NCI-H748 (cell line): ENCODE data around the gene TMEM233.
"Not testable (repeated sequence)": the region's sequence is repeated elsewhere in the genome, so short reads cannot be mapped to it uniquely, and the experiment has no call there.

Experiments used
- DNase-seq: peaks from one replicate; lab custom pipeline; 2025; ENCODE audit not compliant: unreplicated experiment; lab: John Stamatoyannopoulos, UW

The TMEM233 gene

DNA sequence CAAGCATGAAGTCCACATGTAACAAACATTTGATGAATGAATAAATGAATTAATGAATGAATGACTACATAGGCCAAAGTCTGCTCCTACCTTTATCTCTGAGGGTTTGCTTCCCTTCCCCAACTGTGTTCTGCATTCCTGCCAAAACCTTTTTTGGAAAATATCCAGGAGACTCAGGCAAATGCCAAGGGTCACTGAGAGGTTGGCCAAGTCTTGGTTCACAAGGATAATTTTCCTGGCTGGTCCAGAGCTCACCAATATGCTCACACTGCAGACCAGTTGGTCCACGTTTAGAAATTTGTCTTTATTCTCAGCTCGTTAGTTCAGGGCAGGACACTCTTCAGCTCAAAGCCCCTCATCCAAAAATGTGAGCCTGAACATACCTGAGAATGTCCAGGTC, 10.2 kb downstream of the TMEM233 start:
- DNase-seq: no peak

DNA sequence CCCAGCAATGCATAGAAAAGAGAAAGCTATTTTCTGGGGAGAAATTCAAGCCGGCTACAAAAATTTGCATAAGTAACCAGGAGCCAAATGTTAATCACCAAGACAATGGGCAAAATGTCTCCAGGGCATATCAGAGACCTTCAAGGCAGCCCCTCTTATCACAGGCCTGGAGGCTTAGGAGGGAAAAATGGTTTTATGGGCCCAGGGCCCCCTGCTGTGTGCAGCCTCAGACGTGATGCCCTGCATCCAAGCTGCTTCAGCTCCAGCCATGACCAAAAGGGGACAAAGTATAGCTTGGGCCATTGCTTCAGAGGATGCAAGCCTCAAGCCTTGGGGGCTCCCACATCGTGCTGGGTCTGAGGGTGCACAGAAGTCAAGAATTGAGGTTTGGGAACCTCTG, 15.8 kb downstream of the TMEM233 start:
- no peak for DNase-seq

DNA sequence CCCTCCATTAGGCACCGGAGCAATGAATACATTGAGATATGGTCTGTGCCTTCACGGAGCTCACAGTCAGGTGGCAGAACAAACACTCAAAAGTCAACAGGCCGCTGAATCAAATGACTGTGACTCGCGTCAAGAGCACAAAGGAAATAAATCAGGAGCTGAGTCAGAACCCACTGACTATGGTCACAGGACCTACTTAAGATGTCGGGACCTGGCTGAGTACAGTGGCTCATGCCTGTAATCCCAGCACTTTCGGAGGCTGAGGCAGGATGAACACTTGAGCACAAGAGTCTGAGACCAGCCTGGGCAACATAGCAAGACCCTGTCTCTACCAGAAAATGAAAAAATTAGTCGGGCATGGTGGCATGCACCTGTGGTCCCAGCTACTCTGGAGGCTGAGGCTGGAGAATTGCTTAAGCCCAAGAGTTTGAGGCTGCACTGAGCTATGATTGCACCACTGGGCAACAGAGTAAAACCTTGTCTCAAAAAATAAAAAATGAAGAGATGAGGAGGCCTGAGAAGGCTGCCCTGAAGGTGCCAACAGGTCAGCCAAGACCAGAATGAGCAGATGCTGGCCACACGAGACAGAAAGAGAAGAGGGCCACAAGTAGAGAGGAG, 19.9 kb downstream of the TMEM233 start:
- peak; percentile 40 for DNase-seq

DNA sequence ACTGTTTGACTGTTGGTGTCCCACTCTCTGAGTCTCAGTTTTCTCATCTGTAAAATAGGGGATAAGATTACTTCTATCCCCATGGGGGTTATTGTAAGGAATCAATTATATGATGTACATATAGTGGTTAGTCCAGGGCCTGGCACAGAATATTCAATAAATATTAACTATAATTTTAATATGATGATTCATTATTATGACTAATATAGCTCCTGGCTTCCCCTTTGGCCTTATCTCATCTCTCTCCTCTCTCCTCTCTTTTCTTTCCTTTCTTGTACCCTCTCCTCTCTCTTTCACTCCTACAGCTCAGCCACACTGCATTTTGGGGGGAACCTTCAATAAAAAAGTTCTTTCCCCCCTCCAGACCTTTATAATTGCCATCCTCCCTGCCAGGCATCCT, 21.1 kb downstream of the TMEM233 start:
- no peak for DNase-seq

DNA sequence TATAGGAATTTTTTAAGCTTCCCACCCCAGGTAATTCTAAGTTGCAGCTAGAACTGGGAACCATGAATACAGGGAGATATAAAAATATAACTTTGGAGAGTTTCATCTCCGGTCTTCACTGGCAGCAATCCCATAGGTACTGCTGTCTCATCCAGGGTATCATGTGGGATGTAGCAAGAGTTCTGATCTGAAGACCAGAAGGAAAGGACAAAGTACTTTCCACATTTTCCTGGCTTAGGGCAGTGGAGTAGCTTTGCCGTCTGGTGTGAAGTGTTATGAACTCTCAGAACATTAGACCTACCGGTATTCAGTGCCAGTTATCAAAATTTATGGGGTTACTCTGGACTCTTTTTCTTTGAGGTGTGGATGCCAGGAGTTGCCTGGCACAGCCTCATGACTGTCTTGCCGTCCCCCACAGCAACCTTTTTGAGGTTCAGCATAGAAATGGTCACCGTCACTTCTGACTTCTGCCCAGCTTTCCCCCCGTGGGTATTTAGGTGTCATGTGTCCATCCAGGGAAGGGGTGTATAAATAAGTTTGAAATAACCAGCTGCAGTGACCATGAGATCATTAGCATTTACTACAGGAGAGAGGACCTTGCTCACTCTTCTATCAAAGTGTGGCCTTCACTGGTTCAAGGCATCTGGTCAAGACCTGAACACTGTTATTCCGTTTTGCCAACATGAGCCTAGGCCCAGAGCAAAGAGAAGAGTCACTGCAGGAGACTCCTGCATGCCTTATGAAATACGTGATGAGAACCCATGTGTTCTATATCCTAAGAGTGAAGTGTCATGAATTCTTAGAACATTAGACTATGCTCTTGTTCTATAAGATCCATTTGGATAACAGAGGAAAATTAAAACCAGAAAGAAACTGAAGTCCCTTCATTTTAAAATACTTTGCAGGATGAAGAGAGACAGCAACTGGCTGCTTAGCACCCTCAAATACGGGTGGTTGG, 22.2 kb downstream of the TMEM233 start:
- no peak for DNase-seq

- DNase-seq: not testable (repeated sequence)
Measured at GRCh38 chr12:119618328-119618896, 24.8 kb downstream of the TMEM233 start.

GRCh38 chr12:119620490-119620889, 26.9 kb downstream of the TMEM233 start:
- no peak for DNase-seq

DNA sequence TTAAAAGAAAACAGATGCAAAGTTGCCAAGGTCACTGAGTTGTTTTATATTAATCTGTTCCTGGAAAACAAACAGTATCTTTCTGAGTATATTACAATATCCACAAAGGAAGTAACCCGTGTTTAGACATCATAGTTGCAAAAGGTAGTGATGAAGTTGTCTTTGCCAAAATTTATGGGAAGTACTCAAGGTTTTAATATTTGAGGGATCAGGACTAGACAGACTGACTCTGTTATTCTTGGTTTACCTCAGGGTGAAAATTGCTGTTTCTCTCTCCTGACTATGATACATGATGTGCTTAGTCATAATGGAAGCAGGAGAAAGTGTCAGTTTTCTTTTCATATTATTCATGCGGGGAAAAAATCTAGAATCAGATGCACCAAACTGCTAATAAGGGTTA, 28.3 kb downstream of the TMEM233 start:
- DNase-seq: no peak

DNA sequence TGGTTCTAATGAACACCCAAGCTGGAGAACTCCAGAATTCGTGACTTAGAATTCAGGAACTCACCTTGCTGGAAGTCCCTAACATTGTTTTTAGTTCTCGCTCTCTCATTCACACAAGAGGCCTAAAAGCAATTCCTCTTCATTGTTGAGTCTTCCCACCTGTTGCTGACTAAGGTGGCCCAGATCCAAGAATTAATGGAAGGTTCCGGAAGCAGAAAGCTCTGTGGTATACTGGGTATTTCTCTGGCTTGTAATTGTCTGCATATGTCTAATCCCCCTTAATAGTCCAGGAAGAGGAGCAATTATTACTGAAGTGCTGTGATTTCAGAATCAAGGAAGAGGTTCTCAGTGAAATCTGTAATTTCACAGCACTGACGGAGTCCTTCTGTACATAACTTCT, 31.4 kb downstream of the TMEM233 start:
- peak; percentile 9 for DNase-seq

GRCh38 chr12:119627019-119627643, 33.6 kb downstream of the TMEM233 start:
- no peak for DNase-seq

- no peak for DNase-seq
Measured at GRCh38 chr12:119627686-119628085, 34.1 kb downstream of the TMEM233 start.

DNA sequence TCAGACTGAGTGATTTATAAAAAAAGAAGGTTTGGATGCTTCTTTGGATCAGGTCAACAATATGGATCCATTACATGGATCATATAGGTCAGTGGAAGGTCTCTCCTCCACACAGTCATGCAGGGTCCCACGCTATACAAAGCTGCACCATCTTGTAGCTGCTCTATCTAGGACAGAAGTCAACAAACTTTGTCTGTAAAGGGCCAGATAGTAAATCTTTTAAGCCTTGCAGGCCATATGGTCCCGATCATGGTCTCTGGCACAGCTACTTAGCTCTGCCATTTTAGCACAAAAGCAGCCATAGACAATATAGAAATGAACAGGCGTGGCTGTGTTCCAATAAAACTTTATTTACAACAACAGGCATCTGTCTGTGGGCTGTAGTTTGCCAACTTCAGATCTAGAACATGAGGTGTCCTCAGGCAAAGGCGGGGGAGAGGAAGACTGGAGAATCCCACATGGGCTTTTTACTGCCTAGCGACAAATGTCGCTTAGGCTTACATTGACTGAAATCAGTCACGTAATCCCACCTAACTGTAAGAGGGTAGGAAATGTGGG, 36.7 kb downstream of the TMEM233 start:
- no peak for DNase-seq

DNA sequence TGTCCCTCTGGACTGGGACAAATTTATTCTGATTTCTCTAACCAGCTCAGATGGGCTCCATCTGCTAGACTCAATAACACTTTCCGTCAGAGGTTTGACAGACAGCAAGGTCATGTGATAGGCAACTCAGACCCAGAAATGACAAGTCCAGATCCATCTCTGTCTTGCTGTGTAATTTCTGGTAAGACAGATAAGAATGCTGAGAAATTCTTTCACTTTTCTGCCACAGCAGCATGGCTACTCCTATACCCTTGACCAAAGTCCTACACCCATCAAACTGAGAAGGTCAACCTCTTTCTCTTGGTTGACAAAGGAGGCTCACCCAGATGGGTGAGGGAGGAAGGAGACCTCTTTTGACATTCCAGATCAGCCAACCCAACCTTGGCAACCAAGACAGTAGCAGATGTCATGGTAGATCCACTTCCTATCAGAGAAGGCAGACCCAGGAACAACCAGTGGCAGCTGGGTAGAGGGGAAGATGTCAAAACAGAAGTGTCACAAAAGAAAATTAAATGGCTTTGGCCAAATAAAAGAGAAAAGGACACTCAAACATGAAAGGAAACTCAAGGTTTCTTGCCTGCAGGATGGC, 37.5 kb downstream of the TMEM233 start:
- no peak for DNase-seq

GRCh38 chr12:119631930-119632678, 38.5 kb downstream of the TMEM233 start:
- no peak for DNase-seq

- DNase-seq: no peak
Measured at GRCh38 chr12:119634743-119635142, 41.2 kb downstream of the TMEM233 start.

DNA sequence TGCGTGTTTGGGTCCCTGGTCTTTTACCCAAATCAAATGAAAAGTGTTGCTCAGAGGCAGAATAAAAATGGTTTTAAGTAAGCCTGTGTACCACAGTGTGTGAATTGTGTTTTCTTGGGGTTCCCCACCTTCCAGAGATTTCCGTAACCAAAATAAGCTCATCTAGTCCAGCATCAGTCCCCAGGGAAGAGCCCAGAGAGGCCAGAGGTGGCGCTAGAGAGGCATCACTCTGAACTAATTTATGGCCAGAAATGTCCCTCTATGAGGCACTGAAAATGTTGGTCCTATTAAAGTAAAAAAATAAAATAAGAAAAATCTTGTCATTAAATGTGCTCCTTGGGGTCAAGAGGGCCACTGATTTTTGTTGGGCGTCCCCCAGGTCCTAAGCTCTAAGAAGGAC, 49.4 kb downstream of the TMEM233 start:
- DNase-seq: no peak

- no peak for DNase-seq
Measured at GRCh38 chr12:119644930-119645329, 51.4 kb downstream of the TMEM233 start.

GRCh38 chr12:119645535-119646059, 52.0 kb downstream of the TMEM233 start:
- no peak for DNase-seq

DNA sequence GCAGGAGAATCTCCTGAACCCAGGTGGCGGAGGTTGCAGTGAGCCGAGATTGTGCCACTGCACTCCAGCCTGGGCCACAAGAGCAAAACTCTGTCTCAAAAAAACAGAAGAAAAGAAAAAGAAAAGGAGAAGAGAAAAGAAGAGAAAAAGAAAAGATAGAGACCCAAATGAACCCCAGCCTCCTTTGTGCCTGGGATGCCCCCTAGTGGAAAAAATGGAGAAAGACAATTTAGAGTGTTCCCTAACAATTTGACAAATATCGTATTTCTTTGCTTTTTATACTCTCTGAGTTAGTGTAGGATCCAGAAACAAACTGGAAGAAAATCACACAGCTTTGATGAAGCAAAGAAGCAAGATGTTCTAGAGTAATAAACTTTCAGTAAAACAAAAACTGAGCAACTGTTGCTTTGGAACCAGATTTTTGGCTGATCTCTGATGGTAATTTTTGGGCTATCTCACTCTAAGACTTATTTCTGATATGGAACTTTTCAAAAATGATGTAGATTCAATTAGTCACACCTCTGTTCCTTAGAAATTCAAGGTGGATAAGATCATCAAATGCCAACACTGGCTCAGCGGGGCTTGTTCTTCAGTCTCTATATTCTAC, 55.7 kb downstream of the TMEM233 start:
- peak; percentile 19 for DNase-seq

- DNase-seq: no peak
Measured at GRCh38 chr12:119652665-119653064, 59.1 kb downstream of the TMEM233 start.
